Heart left ventricle (tissue), 13 donors: ENCODE results near the gene KREMEN2.

ENCODE experiments used
- CTCF ChIP-seq, 12 donors: fragments of 200-600 bp; sonication (generic) in 4 of 12; IDR thresholded peaks; one replicate each; pipeline versions ENCODE4 v1.5.0 to v1.8.0; 2018 to 2022; ENCODE audit warnings: antibody characterized with exemption in 12 of 12, mild to moderate bottlenecking in 5 of 12
- POLR2A ChIP-seq, 2 donors: fragments of 450-650 bp; IDR thresholded peaks; one replicate each; pipeline ENCODE4 v1.6.1; 2017; ENCODE audit warnings: antibody characterized with exemption in 2 of 2, mild to moderate bottlenecking in 2 of 2, moderate library complexity in 2 of 2
- donor health status: ischemic (EF 13 %, LVEDD 7.1; RV severe dilation, severe dysfunction).
- donor health status: DM: no; HTN: yes; CAD: no.
- donor health status: DM: no; HTN: no; CAD: no.
- donor health status: ischemic (EF 25% LVEDD 6.9; RV normal size, moderate dysfunction).
- donor health status: ischemic (EF 25% LVEDD 5.7; RV mildly dilated, moderate dysfunction).
- donor health status: ischemic (EF 35%, LVEDD 5.7; RV mildly dilated, moderate dysfunction).
- donor health status: nonischemic (EF 11% LVEDD 7.7; RV severe dilation, severe dysfunction).
- donor health status: DM: yes; HTN: yes; CAD: no.
- donor health status: PGD.
- donor health status: ischemic (EF 29% LVEDD 5.4; RV normal size, mild dysfunction).
- donor health status: nonischemic (EF 23%, LVEDD 6.1; RV moderate dilation, normal function).

GRCh38 chr16:2926650-2926999 lies 37.5 kb upstream of the KREMEN2 start:
- TF ChIP-seq CTCF (IDR thresholded peaks at IDR 0.05), result no peak
- TF ChIP-seq POLR2A (IDR thresholded peaks at IDR 0.05), result no peak
